RWPE2 (cell line): ENCODE data around the gene C8B.

Experiments
- ATAC-seq: fragments of 200-7000 bp; cut with Tn5 transposase; 3 replicates; pipeline ENCODE4 v1.9.1; 2021; ENCODE audit warnings: low read depth
- DNase-seq: peaks from one replicate; pipeline ENCODE4 v3.0.0-alpha.2; 2020; ENCODE audit warnings: low spot score
- H3K27ac ChIP-seq: fragments of 450-650 bp; 2 replicates; pipeline ENCODE4 v1.5.1; 2017; ENCODE audit warnings: mild to moderate bottlenecking; ENCODE audit not compliant: poor library complexity, severe bottlenecking
- H3K27me3 ChIP-seq: fragments of 250-450 bp; sonication (Bioruptor Pico); 2 replicates; pipeline ENCODE4 v1.5.1; 2021; ENCODE audit warnings: mild to moderate bottlenecking, moderate library complexity; ENCODE audit not compliant: insufficient read depth, poor library complexity, severe bottlenecking
- H3K36me3 ChIP-seq: fragments of 250-450 bp; sonication (Bioruptor Pico); 2 replicates; pipeline ENCODE4 v1.5.1; 2020; ENCODE audit warnings: low read depth, mild to moderate bottlenecking, moderate library complexity
- H3K4me1 ChIP-seq: fragments of 250-450 bp; sonication (Bioruptor Pico); 2 replicates; pipeline ENCODE4 v1.5.1; 2021; ENCODE audit warnings: mild to moderate bottlenecking, moderate library complexity; ENCODE audit not compliant: insufficient read depth, poor library complexity, severe bottlenecking
- H3K4me3 ChIP-seq: fragments of 250-450 bp; sonication (Bioruptor Pico); 2 replicates; pipeline ENCODE4 v1.5.1; 2021; ENCODE audit warnings: mild to moderate bottlenecking, moderate library complexity; ENCODE audit not compliant: severe bottlenecking
- H3K9me3 ChIP-seq: fragments of 250-450 bp; sonication (Bioruptor Pico); 2 replicates; pipeline ENCODE4 v1.5.1; 2021; ENCODE audit warnings: mild to moderate bottlenecking, moderate library complexity; ENCODE audit not compliant: severe bottlenecking
- TF ChIP-seq, protein P1 (sequence below): fragments of 450-650 bp; IDR thresholded peaks from one replicate; pipeline ENCODE4 v1.5.1; 2017; ENCODE audit warnings: mild to moderate bottlenecking, moderate library complexity; ENCODE audit not compliant: poor library complexity, severe bottlenecking

The C8B gene

GRCh38 chr1:56920591-56921001 is 45.2 kb downstream of the C8B start:
- Histone ChIP-seq H3K4me1 (no peaks in the 10 kb centered on the region), H3K27ac (no peak overlapping the region), H3K9me3 (no peaks in the 10 kb centered on the region), H3K4me3 (no peak overlapping the region), H3K27me3 (no peaks in the 10 kb centered on the region), H3K36me3 (no peaks in the 10 kb centered on the region)
- no peak for DNase-seq
- TF ChIP-seq, protein P1, sequence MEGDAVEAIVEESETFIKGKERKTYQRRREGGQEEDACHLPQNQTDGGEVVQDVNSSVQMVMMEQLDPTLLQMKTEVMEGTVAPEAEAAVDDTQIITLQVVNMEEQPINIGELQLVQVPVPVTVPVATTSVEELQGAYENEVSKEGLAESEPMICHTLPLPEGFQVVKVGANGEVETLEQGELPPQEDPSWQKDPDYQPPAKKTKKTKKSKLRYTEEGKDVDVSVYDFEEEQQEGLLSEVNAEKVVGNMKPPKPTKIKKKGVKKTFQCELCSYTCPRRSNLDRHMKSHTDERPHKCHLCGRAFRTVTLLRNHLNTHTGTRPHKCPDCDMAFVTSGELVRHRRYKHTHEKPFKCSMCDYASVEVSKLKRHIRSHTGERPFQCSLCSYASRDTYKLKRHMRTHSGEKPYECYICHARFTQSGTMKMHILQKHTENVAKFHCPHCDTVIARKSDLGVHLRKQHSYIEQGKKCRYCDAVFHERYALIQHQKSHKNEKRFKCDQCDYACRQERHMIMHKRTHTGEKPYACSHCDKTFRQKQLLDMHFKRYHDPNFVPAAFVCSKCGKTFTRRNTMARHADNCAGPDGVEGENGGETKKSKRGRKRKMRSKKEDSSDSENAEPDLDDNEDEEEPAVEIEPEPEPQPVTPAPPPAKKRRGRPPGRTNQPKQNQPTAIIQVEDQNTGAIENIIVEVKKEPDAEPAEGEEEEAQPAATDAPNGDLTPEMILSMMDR, result no peak
- ATAC-seq, result no peak

- Histone ChIP-seq H3K27ac (no peak overlapping the region), H3K4me1 (no peaks in the 10 kb centered on the region), H3K36me3 (no peaks in the 10 kb centered on the region), H3K4me3 (no peak overlapping the region), H3K9me3 (no peaks in the 10 kb centered on the region), H3K27me3 (no peaks in the 10 kb centered on the region)
- DNase-seq, result no peak
- TF ChIP-seq, protein P1, result no peak
- ATAC-seq, result no peak; the same call in 2 of the 3 replicates
Observed at GRCh38 chr1:56917356-56917755, 48.5 kb downstream of the C8B start.

DNA sequence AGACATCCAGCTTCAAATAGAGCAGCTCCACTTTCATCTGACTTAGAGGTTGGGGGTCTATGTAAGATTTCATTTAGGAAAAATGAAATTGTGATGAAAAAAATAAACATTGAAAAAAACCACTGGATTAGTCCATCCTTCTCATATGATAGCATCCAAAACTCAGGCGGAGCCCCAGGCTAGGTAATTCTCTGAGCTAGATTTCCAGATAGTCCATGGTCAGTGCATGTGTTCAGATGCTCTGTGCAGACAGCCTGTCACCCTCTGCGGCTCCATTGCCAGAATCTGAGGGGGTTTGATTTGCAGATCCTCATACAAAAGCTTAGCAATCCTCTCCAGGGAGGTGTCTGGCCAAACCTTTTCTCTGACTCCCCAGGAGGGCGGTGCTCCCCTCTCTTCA is 49.2 kb downstream of the C8B start:
- DNase-seq (no peak), ATAC-seq (no peak)
- Histone ChIP-seq H3K4me3 (no peak overlapping the region), H3K27me3 (no peaks in the 10 kb centered on the region), H3K27ac (no peak overlapping the region), H3K9me3 (no peaks in the 10 kb centered on the region), H3K4me1 (no peaks in the 10 kb centered on the region), H3K36me3 (no peaks in the 10 kb centered on the region)
- TF ChIP-seq, protein P1, result no peak

DNA sequence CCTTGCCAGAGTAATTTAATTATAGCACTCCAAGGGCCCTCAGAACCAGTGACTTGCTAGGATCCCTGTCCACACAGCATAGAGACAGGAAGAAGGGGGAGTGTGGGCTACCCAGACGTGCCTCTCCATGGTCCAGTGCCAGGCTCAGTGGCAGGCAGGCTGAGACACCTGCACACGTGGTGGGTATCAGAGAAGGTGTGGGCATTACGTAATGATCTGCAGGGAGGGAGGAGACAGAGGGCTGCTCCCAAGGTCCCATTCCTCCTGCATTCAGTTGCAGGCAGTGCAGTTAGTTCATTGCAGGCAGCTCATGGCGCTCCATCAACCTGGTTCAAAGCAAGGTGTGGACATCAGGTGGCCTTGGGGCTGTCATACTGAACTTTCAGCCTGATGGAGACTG is 49.9 kb downstream of the C8B start:
- Histone ChIP-seq H3K9me3 (no peaks in the 10 kb centered on the region), H3K27ac (no peak overlapping the region), H3K4me3 (no peak overlapping the region), H3K36me3 (no peaks in the 10 kb centered on the region), H3K27me3 (no peaks in the 10 kb centered on the region), H3K4me1 (no peaks in the 10 kb centered on the region)
- ATAC-seq (no peak), DNase-seq (no peak)
- TF ChIP-seq, protein P1, result no peak

DNA sequence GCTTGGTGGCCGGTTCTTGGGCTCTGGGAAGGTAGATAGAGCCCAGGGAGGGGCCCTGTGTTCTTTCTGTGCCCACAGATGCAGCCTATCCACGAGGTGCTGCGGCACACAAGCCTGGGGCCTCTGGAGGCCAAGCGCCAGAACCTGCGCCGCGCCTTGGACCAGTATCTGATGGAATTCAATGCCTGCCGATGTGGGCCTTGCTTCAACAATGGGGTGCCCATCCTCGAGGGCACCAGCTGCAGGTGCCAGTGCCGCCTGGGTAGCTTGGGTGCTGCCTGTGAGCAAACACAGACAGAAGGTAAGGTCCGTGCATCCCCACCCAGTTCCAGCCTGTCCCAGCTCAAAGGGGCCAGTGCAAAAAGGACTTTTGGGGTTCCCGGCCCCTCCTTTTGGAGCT is 53.5 kb downstream of the C8B start:
- DNase-seq (no peak), ATAC-seq (no peak)
- TF ChIP-seq, protein P1, result no peak
- Histone ChIP-seq H3K4me1 (no peaks in the 10 kb centered on the region), H3K27ac (no peak overlapping the region), H3K27me3 (no peaks in the 10 kb centered on the region), H3K9me3 (no peaks in the 10 kb centered on the region), H3K36me3 (no peaks in the 10 kb centered on the region), H3K4me3 (no peak overlapping the region)
